KBM-7 (cell line): ENCODE results near the gene LCP2.

Experiments used
- DNase-seq: peaks from one replicate; pipeline ENCODE4 v3.0.0-alpha.2; 2015
- in situ Hi-C: fragments of 300-500 bp; cut with MboI; formaldehyde crosslinking; loops from 2 replicates; pipeline ENCODE4 v1.14.3; 2020; ENCODE audit warnings: low sequenced_read_pairs, low pct_unique_long_range_greater_than_20kb, mixed read lengths

LCP2 gene

GRCh38 chr5:170283296-170283695, 14.3 kb downstream of the LCP2 start:
- in situ Hi-C loops = no loop called here

GRCh38 chr5:170280011-170280493, 17.5 kb downstream of the LCP2 start:
- DNase-seq = no peak
- in situ Hi-C loops = no loop called here

More at GRCh38 chr5:170283296-170283695, 14.3 kb downstream of the LCP2 start:
- DNase-seq = no peak

- DNase-seq = no peak
- in situ Hi-C loops = no loop called here
Observed at GRCh38 chr5:170279459-170279817, 18.1 kb downstream of the LCP2 start.

- peak; percentile 98 for DNase-seq
- in situ Hi-C loops = no loop called here
Observed at GRCh38 chr5:170278611-170279458, 18.7 kb downstream of the LCP2 start.

DNA sequence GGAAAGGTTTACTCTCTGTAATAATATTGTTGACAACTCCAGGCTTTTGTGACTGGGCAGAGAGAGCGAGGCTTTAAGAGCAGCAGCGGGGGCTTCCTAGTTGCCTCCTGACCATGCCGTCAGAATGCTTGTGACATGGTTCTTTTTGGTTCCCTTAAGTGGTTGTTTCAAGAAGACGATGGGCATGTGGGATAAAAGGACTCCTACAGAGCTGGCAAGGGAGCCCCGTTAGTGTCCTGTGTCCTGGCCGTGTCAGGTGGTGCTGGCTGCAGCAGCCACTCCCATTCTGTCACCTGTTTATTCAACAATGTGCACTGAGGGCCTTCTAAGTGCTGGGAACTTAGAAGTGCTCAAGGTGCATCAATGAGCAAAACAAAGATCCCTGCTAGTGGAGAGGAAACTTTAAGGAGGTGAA, 19.7 kb downstream of the LCP2 start:
- DNase-seq = peak; percentile 40
- in situ Hi-C loops = no loop called here

GRCh38 chr5:170276140-170276539, 21.4 kb downstream of the LCP2 start:
- in situ Hi-C loops = no loop called here
- no peak for DNase-seq

- DNase-seq = no peak
- in situ Hi-C loops = no loop called here
Observed at GRCh38 chr5:170275376-170275994, 22.1 kb downstream of the LCP2 start.

DNA sequence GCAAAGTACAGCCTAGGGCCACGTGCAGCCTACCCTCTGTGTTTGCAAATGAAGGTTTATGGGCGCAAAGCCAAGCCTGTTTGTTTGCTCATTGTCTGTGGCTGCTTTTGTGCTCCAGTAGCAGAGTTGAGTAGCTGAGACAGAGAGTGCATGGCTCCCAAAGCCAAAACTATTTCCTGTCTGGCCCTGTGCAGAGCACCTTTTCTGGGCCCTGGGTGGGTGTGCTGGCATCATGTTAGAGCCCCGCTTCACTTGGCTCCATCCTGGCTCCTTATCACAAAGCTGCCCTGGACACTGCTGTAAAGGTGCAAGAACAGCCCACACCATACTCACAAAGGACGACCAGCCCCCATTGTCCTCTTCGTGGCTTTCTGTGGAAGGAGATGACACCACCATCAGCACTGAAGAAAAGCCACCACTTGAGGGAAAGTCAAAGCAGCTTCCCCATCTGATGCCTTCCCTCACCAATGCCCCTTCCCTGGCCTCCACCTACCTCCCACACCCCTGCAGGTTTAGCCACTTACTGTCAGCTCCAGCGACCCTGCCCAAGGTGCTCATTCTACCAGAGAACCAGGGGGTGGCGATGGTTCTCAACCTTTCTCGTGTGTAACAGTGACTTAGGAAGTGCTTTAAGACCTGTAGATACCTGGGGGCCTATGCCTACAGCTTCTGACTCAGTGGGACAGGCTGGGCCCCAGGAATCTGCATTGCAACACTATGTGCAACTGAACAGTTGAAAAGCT, 23.4 kb downstream of the LCP2 start:
- DNase-seq = peak; percentile 58
- in situ Hi-C loops = no loop called here

DNA sequence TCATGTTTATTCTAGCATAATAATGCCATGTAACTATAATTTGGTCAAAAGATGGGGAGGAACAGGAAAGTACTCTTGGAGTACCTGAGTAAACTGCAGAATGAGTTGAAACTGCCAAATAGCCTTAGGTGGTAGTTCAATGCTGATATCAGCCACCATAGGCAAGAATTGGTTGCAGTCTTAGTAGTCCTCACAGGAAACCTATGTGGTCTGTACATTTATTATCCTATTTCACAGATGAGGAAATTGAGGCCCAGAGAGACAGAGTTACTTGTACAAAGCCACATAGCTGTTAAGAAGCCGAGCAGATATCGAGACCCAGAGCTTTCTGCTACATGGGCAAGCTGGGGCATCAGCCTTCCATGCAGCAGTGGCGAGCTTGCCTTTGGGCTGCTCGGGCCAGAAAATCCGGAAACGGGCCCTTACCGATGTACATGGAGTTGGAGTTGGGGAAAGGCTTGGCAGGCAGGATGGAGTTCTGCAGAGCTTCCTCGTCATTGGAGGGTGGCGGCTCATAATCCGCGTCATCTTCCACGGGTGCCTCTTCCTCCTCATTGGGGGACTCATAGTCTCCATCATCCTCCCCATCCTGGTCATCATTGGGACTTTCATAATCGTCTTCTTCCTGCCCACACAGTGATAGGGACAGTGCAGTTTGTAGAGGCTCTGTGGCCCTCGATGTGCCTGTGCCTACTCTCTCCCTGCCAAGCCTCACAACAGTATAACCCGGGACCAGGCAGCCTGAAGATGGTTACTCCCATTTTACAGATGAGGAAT, 27.1 kb downstream of the LCP2 start:
- in situ Hi-C loops = no loop called here

DNA sequence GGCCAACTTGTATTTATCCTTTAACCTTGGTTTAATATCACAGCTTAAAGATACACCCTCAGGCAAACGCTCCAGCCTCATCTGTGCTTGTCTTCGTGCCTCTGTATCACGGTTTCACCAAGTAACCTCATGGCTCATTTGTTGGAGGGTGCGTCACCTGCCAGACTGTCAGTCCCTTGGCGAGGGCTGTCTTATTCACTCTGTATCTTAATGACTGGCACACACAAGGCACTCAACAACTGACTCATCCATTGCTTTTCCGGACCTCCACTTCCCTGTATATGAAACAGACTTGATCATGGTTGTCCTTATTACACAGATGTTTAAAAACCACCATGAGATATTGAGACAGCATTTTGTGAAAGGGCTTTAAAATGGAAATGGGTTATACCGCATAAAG, 28.0 kb downstream of the LCP2 start:
- in situ Hi-C loops = no loop called here
- DNase-seq = no peak

More for the DNA sequence above, 27.1 kb downstream of the LCP2 start:
- DNase-seq = no peak

DNA sequence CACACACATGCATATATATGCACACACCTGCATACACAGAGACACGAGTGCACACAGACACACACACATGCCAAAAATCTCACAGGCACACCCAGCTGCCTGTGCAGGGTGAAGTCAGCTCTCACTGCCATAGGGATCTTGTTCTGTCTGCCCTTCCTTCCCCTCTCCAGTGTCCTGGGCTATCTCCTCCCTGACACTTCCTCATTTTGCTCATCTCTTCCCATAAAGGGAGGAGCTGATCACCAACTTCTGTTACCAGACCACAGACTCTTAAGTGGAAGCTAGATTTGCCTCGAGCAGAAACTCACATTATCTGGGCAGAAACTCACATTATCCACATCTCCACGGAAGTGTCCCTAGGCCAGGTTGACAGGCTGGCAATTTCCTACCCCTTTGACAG, 28.7 kb downstream of the LCP2 start:
- peak; percentile 92 for DNase-seq
- in situ Hi-C loops = no loop called here

DNA sequence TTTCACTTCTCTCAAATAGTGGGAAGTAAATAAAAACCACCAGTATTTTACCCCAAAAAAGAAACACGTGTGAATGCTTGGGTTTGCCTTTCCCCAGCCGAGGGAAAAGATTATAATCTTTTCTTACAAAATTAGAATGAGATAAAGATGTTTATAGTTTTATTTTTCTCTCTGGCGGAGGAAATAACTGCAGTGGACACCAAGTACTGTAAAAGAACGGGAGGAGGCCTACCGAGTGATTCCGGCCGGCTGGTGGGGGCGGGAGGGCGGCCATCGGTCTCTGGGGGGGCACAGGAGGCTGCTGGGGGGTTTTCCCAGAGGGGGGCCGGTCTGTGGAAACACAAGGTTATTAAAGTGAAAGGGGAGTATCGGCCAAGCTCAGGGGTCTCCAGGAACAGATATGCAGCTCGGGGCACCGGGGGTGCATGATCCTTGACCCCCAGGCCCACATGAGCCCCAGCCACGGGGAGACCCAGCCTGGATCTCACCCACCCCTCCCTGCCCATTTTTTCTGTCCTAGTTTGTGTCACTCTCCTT, 29.4 kb downstream of the LCP2 start:
- in situ Hi-C loops = no loop called here
- no peak for DNase-seq

- DNase-seq = peak; percentile 68
- in situ Hi-C loops = no loop called here
Observed at GRCh38 chr5:170267431-170268152, 30.0 kb downstream of the LCP2 start.

- in situ Hi-C loops = no loop called here
- DNase-seq = no peak
Observed at GRCh38 chr5:170266570-170267381, 30.8 kb downstream of the LCP2 start.

GRCh38 chr5:170265522-170265921, 32.1 kb downstream of the LCP2 start:
- in situ Hi-C loops = no loop called here
- DNase-seq = no peak

GRCh38 chr5:170263906-170264305, 33.7 kb downstream of the LCP2 start:
- in situ Hi-C loops = no loop called here
- no peak for DNase-seq
